AML-193 (cell line): ENCODE measurements around the gene SIDT1.

Source experiments
- DNase-seq, 2 experiments: peaks; one replicate each; lab custom pipeline; 2025; lab: John Stamatoyannopoulos, UW

SIDT1 gene

GRCh38 chr3:113531826-113532697, at the start of gene SIDT1:
SIDT1 (plus strand) TSS chr3:113532555; CDS start chr3:113533022, 467 bp downstream.
- peak; percentile 45 to 59 for DNase-seq

- no peak for DNase-seq
Measured at GRCh38 chr3:113485161-113485609, 47.2 kb upstream of the SIDT1 start.

GRCh38 chr3:113495035-113495434, 37.3 kb upstream of the SIDT1 start:
- peak; percentile 68 to 70 for DNase-seq

GRCh38 chr3:113496924-113497323, 35.4 kb upstream of the SIDT1 start:
- DNase-seq: no peak

GRCh38 chr3:113498221-113499005, 33.9 kb upstream of the SIDT1 start:
- DNase-seq: no peak

GRCh38 chr3:113499081-113499480, 33.3 kb upstream of the SIDT1 start:
- DNase-seq: no peak

GRCh38 chr3:113501597-113501996, 30.8 kb upstream of the SIDT1 start:
- DNase-seq: no peak

- no peak for DNase-seq
Measured at GRCh38 chr3:113505867-113506266, 26.5 kb upstream of the SIDT1 start.

- no peak for DNase-seq
Measured at GRCh38 chr3:113507501-113508067, 24.8 kb upstream of the SIDT1 start.

- DNase-seq: no peak
Measured at GRCh38 chr3:113508966-113509365, 23.4 kb upstream of the SIDT1 start.

GRCh38 chr3:113514265-113514769, 18.0 kb upstream of the SIDT1 start:
- peak; percentile 33 to 55 for DNase-seq

- peak; percentile 18 to 25 for DNase-seq
Measured at GRCh38 chr3:113516115-113516505, 16.2 kb upstream of the SIDT1 start.

- DNase-seq: no peak
Measured at GRCh38 chr3:113521981-113522380, 10.4 kb upstream of the SIDT1 start.

- no peak for DNase-seq
Measured at GRCh38 chr3:113523241-113523640, 9.1 kb upstream of the SIDT1 start.

GRCh38 chr3:113532698-113533533, 561 bp downstream of the SIDT1 start:
- DNase-seq: peak in 1 of 2 experiments; percentile 30

GRCh38 chr3:113533534-113533892, 1.2 kb downstream of the SIDT1 start:
- DNase-seq: peak; percentile 28 to 36

- no peak for DNase-seq
Measured at GRCh38 chr3:113534365-113534764, 2.0 kb downstream of the SIDT1 start.

GRCh38 chr3:113535898-113536297, 3.5 kb downstream of the SIDT1 start:
- DNase-seq: no peak

GRCh38 chr3:113536627-113537101, 4.3 kb downstream of the SIDT1 start:
- DNase-seq: peak; percentile 45 to 48

- no peak for DNase-seq
Measured at GRCh38 chr3:113537155-113537554, 4.8 kb downstream of the SIDT1 start.

GRCh38 chr3:113541519-113541918, 9.2 kb downstream of the SIDT1 start:
- DNase-seq: no peak
